GM12875 (cell line): Measurements from ENCODE around the gene DAZAP1.
A peak's percentile ranks its signal among the peaks of the same experiment; 100 is the strongest.

Experiments used
- H3K4me3 ChIP-seq: one replicate; pipeline ENCODE4 v1.5.1; 2011; ENCODE audit warnings: low read depth, low read length, control low read depth
- CTCF ChIP-seq: IDR thresholded peaks from 2 replicates; pipeline ENCODE4 v1.5.1; 2011; ENCODE audit warnings: low read depth, mild to moderate bottlenecking, control low read depth, inconsistent platforms, low read length, moderate library complexity, borderline replicate concordance; ENCODE audit not compliant: insufficient read depth

The DAZAP1 gene

GRCh38 chr19:1470305-1471009, 63.1 kb downstream of the DAZAP1 start:
- H3K4me3 ChIP-seq = peak overlapping the region; percentile 10
- no peak for TF ChIP-seq CTCF

DNA sequence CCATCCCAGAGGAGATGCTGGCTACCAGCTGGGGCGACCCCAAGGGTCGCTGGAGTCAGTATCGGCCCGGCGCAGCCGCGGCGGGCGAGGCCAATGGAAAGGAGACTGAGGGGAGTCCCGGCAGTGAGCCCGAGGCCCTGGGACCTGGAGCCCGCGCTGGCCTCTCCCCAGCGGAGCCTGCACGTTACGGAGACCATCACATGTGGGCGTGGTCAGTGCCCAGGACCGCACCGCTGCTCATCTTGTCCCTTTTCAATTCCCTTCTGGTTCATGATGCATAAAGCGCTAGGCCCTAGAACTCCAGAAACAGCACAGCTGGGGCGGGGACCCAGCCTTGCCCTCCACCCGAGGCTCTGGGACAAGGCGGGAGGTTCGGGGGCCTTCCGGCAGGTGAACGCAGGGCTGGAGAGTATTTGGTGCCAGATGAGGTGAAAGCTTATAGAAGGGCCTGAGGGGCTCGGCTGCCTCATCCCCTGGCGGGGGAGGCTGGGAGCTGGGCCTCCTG, 63.7 kb downstream of the DAZAP1 start:
- TF ChIP-seq CTCF = no peak
- peak overlapping the region; percentile 10 for H3K4me3 ChIP-seq

DNA sequence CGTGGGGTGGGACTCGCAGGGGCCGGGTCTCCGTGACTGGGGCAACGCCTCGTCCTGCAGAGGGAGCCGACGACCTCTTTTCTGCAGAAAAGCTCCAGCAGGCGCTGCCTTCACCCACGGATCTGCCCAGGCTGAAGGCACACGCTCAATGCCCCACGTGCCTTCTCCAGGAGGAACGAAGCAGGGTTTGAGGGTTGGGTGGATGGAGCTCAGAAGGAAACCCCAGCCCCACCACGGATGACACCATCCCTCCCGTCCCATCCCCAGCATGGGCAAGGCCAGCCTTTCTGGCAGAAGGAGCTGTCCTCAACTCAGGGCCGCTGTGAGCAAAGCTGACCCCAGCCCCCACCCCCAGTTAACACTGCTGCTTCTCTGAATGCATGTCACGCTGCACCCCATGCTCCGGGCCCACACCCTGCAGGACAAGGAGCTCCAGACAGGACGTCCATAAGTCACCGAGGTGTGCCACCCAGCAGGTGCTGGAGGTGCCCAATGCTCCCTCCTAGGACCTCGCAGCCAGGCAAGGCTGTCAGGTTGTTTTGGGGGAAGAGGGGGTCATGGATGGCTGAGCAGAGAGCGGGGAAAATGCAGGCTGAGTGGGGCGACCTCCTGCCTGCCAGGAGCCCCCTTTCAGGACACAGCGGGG, 64.3 kb downstream of the DAZAP1 start:
- no peak for TF ChIP-seq CTCF
- H3K4me3 ChIP-seq = no peak overlapping the region

GRCh38 chr19:1472231-1473084, 65.1 kb downstream of the DAZAP1 start:
- no peak overlapping the region for H3K4me3 ChIP-seq

DNA sequence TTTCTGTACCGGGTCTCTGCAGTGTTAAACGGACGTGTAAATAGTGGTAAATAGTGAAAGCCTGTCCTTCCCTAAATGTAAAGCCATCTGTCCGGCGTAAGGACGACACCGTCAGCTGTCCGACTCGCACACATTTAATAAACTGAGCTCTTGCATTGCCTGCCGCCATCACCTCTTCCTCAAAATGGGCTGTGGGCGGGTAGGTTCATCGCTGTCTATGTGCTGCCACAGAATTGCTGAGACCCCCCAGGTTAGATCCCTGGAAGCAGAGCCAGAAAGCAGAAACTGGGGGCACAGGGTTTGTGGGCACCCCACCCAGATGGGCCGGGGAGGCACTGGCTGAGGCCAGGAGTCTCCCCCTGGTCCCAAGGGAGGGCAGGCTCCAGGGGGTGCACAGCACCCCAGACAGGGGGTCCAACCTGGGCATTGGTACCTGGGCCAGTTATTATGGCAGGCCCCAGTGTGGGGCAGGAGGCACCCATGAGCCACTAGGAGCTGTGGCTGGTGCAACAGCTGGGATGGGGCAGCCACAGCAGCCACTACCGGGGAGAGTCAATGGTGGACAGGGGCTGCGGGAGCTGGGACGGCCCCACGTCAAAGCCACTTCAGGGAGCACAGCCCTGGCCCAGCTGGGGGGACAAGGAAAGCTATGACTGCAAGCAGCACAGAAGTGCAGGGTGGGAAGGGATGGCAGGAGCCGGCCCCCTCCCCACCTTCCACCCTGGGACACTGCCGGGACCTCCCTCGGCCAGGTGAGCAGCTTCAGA, 65.9 kb downstream of the DAZAP1 start:
- no peak for TF ChIP-seq CTCF
- no peak overlapping the region for H3K4me3 ChIP-seq

More at GRCh38 chr19:1472231-1473084, 65.1 kb downstream of the DAZAP1 start:
- TF ChIP-seq CTCF = no peak

DNA sequence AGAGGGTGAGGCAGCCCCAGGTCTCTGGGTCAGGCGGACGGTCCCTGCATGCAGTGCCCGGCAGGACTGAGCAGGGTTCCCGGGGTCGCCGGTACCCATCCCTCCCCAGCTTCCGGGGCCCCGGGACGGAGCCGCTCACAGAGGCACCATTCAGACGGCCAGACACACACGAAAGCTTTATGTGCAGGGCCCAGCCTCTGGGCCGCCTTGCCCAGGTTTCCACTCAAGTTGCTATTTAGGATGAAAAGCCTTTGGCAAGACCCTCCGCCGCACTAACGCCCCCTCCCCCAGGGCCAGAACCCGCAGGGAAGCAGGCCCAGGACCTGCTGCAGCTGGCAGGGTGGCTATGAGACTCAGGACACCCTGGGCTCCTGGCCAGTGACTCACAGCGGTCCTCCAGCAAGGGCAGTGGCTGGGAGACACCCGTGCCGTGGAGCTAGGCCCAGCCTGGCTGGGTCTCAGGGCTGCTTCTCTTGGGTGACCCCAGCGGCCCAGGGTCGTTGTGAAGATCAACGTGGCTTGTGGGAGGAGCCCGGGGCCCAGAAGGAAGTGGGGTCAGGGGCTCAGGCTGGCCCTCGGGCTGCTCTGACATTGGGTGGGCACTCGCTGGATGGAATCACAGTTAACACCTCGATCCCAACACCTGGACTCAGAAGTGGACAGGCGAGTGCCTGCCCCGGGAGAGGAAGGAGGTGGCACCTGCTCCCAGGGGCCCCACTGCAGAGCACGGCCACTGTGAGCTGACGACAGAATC, 66.8 kb downstream of the DAZAP1 start:
- no peak for TF ChIP-seq CTCF
- no peak overlapping the region for H3K4me3 ChIP-seq
